BLaER1 (cell line): ENCODE data around the gene ATP5F1D.

Source experiments
- H3K27ac ChIP-seq: shearing (Covaris generic); formaldehyde crosslinking; 2 replicates; pipeline ENCODE4 v1.8.1; 2022
- H3K27me3 ChIP-seq: shearing (Covaris generic); formaldehyde crosslinking; 2 replicates; pipeline ENCODE4 v1.8.1; 2022
- H3K36me3 ChIP-seq: shearing (Covaris generic); formaldehyde crosslinking; 2 replicates; pipeline ENCODE4 v1.8.1; 2022
- H3K4me1 ChIP-seq: shearing (Covaris generic); formaldehyde crosslinking; 2 replicates; pipeline ENCODE4 v1.8.1; 2022
- H3K4me2 ChIP-seq: shearing (Covaris generic); formaldehyde crosslinking; 2 replicates; pipeline ENCODE4 v1.8.1; 2022
- H3K4me3 ChIP-seq: shearing (Covaris generic); formaldehyde crosslinking; 2 replicates; pipeline ENCODE4 v1.8.1; 2022
- H3K9ac ChIP-seq: shearing (Covaris generic); formaldehyde crosslinking; 2 replicates; pipeline ENCODE4 v1.8.1; 2022
- H3K9me3 ChIP-seq: shearing (Covaris generic); formaldehyde crosslinking; 2 replicates; pipeline ENCODE4 v1.8.1; 2022
- H4K20me1 ChIP-seq: shearing (Covaris generic); formaldehyde crosslinking; 2 replicates; pipeline ENCODE4 v1.8.1; 2022
- Cebpa-rat ChIP-seq: shearing (Covaris generic); IDR thresholded peaks from 2 replicates; pipeline ENCODE4 v1.8.1; 2022

Gene ATP5F1D

DNA sequence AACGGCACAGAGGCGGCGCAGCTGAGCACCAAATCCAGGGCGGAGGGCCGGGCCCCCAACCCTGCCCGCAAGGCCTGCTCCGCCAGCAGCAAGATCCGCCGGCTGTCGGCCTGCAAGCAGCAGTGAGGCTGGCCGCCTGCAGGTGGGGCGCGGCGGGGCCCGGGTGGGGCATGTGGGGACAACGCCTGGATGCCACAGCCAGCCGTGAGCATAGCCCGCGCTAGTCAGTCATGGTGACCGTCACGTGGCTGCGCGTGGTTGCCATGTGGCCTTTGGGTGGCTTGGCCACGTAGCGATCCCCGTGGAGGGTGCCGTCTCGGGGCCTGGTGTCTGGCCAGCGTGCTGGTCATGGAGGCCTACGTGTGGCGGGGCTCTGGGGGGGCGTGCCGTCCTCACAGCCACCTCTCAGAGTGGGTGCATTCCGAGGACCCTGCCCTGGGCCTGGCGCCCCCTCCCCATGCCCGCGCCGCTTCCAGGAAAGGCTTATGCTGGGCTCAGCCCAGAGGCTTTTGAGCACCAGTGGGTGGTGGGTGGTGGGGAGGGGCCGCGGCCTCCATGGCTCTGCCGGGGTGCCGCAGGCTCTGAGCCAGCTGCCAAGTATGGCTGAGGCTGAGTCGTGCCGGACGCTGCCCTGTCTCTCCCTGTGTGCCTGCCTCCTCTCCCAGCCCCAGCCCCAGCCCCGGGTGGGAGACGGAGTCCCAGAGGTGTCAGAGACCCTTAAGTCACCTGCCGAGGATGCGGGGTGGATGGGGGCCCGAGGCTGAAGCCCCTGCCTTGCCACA lies 14.8 kb upstream of the ATP5F1D start:
- peaks cover 11% of the 10 kb centered on the region for H3K4me1 ChIP-seq
- peaks cover 74% of the 10 kb centered on the region for H3K36me3 ChIP-seq
- no peak for TF ChIP-seq Cebpa-rat
- H3K4me2 ChIP-seq: no peak overlapping the region
- H3K27ac ChIP-seq: no peak overlapping the region
- H3K9me3 ChIP-seq: no peaks in the 10 kb centered on the region
- no peak overlapping the region for H3K9ac ChIP-seq
- H4K20me1 ChIP-seq: peaks cover 62% of the 10 kb centered on the region
- no peaks in the 10 kb centered on the region for H3K27me3 ChIP-seq
- H3K4me3 ChIP-seq: no peak overlapping the region

DNA sequence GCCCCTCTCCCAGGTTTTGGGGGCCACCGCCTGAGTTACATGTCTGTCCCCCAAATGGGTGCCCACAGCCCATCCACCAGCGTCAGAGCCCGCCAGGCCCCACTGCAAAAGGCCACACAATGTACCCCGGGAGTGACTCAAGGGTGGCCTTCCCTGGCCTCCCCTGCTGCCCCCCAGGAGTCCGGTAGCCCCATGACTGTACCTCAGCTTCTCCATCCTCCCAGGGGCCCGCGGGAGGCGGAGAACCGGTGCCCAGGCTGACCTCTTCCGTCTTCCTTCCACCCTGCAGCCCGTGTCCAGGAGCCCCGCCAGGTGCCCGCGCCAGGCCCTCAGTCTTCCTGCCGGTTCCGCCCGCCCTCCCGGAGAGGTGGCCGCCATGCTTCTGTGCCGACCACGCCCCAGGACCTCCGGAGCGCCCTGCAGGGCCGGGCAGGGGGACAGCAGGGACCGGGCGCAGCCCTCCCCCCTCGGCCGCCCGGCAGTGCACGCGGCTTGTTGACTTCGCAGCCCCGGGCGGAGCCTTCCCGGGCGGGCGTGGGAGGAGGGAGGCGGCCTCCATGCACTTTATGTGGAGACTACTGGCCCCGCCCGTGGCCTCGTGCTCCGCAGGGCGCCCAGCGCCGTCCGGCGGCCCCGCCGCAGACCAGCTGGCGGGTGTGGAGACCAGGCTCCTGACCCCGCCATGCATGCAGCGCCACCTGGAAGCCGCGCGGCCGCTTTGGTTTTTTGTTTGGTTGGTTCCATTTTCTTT lies 14.1 kb upstream of the ATP5F1D start:
- Histone ChIP-seq H3K4me1 (peaks cover 14% of the 10 kb centered on the region), H3K36me3 (peaks cover 67% of the 10 kb centered on the region), H3K9ac (no peak overlapping the region), H3K4me3 (no peak overlapping the region), H3K4me2 (no peak overlapping the region), H4K20me1 (peaks cover 55% of the 10 kb centered on the region), H3K27ac (no peak overlapping the region), H3K9me3 (no peaks in the 10 kb centered on the region), H3K27me3 (no peaks in the 10 kb centered on the region)
- TF ChIP-seq Cebpa-rat: no peak

DNA sequence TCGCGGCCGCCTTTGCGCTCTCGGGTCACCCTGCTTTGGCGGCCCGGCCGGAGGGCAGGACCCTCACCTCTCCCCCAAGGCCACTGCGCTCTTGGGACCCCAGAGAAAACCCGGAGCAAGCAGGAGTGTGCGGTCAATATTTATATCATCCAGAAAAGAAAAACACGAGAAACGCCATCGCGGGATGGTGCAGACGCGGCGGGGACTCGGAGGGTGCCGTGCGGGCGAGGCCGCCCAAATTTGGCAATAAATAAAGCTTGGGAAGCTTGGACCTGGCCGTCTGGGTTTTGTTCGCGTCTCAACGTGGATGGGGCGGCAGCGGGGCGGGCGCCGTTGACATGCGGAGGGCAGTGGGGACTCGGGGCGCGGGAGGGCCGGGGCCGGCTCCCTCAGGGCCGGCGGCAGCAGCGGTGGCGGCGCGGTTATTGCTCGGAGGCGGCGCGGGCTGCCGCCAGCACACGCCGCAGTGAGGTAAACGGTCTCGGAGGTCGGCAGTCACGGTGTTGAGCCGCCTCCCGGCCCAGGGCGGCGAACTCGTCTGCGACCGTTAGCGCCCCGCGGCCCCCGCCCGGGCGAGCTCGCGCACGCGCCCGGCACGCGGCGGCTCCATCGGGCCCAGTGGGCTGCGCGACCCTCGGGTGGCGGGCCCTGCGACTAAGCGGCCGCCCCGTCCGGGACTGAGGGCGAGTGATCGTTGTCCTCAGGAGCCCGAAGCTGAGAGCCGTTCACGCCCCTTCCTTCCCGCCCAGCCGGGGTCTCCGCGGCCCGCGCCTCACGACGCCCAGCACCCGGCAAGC lies 13.2 kb upstream of the ATP5F1D start:
- no peak for TF ChIP-seq Cebpa-rat
- Histone ChIP-seq H3K9ac (no peak overlapping the region), H3K4me3 (no peak overlapping the region), H3K4me2 (no peak overlapping the region), H4K20me1 (peaks cover 52% of the 10 kb centered on the region), H3K36me3 (peaks cover 58% of the 10 kb centered on the region), H3K27me3 (no peaks in the 10 kb centered on the region), H3K4me1 (peaks cover 8% of the 10 kb centered on the region; the same call in 1 of the 2 replicates), H3K9me3 (no peaks in the 10 kb centered on the region), H3K27ac (no peak overlapping the region)

DNA sequence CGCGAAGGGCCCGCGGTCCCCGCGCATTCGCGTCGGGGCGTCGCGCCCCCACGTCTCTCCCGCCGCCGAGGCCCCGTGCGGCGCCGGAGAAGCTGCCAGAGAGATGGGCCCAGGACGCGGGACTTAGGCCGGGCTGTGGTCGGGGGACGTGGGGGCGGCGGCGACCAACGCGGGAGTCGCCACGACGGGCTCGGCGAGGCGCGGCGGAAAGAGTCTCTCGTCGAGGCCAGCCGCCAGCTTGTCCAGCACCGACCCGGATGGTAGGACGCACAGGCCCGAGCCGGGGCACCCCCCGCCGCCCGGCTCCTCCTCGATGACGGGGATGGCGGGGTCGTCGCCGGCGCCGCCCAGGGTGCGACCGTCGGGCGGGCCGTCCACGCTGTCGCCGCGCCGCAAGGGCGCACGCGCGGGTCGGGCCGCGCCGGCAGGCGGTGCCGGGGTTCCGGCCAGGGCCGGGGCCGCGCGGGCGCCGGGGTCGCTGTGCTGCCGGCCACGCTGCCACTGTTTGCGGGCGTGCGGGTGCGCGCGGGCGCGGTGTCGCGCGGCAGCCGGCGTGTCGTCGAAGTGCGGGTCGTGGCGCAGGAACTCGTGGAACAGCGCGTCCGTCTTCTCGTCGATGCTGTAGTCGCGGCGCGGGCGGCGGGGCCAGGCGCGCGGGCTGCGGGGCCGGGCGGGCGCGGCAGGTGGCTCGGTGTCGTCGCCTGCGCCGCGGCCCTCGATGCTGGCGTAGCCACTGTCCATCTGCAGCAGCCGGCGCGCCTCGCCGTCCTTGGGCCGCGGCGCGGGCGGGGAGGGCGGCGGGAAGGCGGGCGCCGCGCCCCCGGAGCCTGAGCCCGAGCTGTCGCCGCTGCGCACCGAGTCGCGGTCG lies 12.3 kb upstream of the ATP5F1D start:
- Histone ChIP-seq H3K9ac (no peak overlapping the region), H4K20me1 (peaks cover 44% of the 10 kb centered on the region), H3K4me2 (no peak overlapping the region), H3K4me1 (peaks cover 8% of the 10 kb centered on the region; the same call in 1 of the 2 replicates), H3K27ac (no peak overlapping the region), H3K36me3 (peaks cover 49% of the 10 kb centered on the region), H3K9me3 (no peaks in the 10 kb centered on the region), H3K27me3 (no peaks in the 10 kb centered on the region), H3K4me3 (no peak overlapping the region)
- TF ChIP-seq Cebpa-rat: no peak

DNA sequence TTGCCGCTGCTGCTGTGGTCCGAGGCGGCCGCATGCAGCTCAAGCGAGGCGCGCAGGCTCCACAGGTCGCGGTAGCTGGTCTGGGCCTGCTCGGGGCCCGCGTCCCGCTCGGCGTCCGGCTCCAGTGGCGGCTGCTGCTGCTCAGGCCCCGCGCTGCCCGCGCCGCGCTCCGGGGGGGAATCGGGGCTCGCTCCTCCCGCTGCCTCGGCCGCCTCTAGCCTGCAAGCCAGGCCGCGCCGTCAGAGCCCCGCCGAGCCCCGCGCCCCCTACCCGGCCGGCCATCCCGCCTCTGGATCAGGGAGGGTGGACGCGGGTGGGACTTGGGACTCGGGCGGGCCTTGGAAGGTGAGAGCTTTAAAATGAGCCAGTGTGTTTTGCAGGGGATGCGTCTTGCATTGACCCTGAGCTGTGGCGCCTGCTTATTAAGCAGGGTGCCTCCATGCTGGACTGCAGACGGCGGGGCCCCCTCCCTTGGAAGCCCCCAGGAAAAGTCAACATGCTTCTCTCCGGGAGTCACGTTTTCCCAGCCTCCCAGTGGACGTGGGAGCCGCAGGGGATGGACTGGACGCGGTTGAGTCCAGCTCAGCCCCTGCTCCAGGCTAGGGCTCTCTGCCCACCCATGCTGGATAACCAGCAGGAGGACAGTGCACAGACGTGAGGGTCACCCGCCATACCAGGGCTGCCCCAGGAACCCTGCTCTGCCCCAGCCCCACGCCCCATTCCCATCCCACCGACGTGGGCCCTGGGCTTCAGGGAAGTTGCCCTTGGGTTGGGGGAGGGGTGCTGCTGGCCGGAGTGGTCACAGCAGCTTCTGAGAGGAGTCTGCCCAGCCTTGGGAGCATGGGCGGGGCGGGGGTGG lies 11.4 kb upstream of the ATP5F1D start:
- no peaks in the 10 kb centered on the region for H3K9me3 ChIP-seq
- H3K4me3 ChIP-seq: no peak overlapping the region
- H3K27me3 ChIP-seq: peaks cover 5% of the 10 kb centered on the region
- peaks cover 36% of the 10 kb centered on the region for H4K20me1 ChIP-seq
- H3K4me1 ChIP-seq: peaks cover 8% of the 10 kb centered on the region; the same call in 1 of the 2 replicates
- no peak for TF ChIP-seq Cebpa-rat
- no peak overlapping the region for H3K27ac ChIP-seq
- no peak overlapping the region for H3K4me2 ChIP-seq
- no peak overlapping the region for H3K9ac ChIP-seq
- peaks cover 40% of the 10 kb centered on the region for H3K36me3 ChIP-seq

DNA sequence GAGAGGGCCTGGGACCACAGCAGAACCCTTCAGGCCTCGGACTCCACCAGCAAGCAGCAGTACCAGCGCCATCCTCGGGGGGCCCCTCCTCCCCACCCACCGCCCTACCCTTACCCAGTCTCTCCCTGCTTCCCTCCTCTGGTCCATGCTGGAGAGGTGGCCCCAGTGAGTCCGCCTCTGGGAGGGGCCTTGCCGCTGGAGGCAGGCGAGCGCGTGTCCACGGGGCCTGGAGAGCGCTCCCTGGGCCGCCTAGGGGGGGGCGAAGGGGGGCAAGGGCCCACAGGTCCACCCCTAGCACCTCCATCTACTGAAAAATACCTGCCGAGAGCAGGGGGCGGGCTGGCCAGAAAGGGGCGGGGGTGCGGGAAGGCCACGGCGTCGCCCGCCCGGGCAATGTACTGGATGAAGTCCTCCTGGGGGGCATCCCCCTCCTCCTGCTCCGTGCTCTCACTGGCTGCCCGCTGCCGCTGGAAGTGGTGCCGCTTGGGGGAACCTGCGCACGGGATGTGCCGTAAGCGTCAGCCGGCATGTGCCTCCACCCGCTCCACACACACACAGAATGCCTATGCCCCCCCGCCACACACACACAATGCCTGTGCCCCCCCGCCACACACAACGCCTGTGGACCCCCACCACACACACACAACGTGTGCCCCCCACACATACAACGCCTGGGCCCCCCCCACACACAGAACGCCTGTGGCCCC lies 10.6 kb upstream of the ATP5F1D start:
- Histone ChIP-seq H3K27ac (no peak overlapping the region), H4K20me1 (peaks cover 35% of the 10 kb centered on the region), H3K27me3 (peaks cover 13% of the 10 kb centered on the region), H3K4me1 (peaks cover 8% of the 10 kb centered on the region; the same call in 1 of the 2 replicates), H3K9ac (no peak overlapping the region), H3K4me3 (no peak overlapping the region), H3K4me2 (no peak overlapping the region), H3K9me3 (no peaks in the 10 kb centered on the region), H3K36me3 (peaks cover 32% of the 10 kb centered on the region)
- no peak for TF ChIP-seq Cebpa-rat

DNA sequence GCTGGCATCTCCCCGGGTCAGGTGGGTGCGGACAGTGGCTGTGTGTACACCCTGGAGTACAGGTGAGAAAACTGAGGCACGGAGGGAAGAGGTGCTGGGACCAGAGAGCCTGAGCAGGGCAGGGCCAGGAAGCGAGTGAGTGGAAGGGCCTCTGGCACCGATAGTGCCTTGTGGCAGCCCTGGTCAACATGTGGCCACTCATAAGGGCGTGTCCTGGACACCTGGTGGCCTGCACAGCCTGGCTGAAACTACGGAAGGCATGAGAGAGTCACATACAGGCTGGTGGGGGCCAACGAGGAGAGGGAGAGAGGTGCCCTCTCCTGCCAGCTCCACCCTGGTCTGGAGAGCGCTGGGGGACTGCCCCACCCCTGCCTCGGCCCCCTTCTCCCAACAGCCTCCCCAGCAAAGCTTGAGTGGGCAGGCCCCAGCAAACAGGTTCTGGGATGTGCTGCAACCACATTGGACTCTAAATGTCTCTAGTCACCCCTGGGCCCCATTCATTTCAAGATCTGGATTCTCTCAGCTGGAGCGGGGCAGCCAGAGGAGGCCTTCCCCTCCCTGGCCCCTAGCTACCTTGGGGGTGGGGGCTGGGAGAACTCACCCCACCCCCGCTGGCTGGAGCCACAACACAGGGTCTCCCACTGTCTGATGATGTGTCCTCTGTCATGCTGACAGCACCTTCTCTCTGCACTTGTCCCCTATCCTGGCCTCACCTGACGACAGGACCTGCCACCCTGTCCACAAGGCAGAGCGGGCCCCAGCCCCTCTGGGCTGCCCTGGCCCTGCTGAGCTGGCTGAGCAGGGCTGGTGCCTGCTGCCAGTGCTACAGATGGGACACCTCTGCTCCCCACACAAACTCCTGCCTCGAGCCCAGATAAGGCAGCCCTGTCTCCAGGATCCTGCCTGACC lies 9.6 kb upstream of the ATP5F1D start:
- H3K4me1 ChIP-seq: peaks cover 16% of the 10 kb centered on the region; the same call in 1 of the 2 replicates
- H3K4me2 ChIP-seq: no peak overlapping the region

More for the DNA sequence above, 9.6 kb upstream of the ATP5F1D start:
- Histone ChIP-seq H3K9ac (no peak overlapping the region; the same call in 1 of the 2 replicates), H3K27ac (no peak overlapping the region), H3K36me3 (peaks cover 22% of the 10 kb centered on the region), H3K9me3 (no peaks in the 10 kb centered on the region), H4K20me1 (peaks cover 32% of the 10 kb centered on the region), H3K27me3 (peaks cover 23% of the 10 kb centered on the region), H3K4me3 (no peak overlapping the region)
- TF ChIP-seq Cebpa-rat: no peak
